ENCODE data around the gene FAM118B. TPM values are rescaled to one million over a fixed set of nuclear protein-coding genes. Genes with fewer than 3 reads are reported as not detected.

FAM118B gene
- total and polyA plus RNA-seq, 7 donors, result 13.3 to 46.7 (median 20.0) TPM

GRCh38 chr11:126226334-126227084 is 14.9 kb downstream of the FAM118B start:
- H3K9me3 ChIP-seq, result no peaks in the 10 kb centered on the region
- intact Hi-C loops (cut with DNase I), result no loop called here
- no peak for DNase-seq
- H3K27me3 ChIP-seq (ENCODE audit: insufficient read depth in 3 of 3, low read length in 2 of 3), result no peaks in the 10 kb centered on the region
- H3K27ac ChIP-seq, result no peak overlapping the region
- ATAC-seq, result no peak
- H3K4me1 ChIP-seq, result peaks cover 5% of the 10 kb centered on the region
- no peak overlapping the region for H3K4me3 ChIP-seq
- 95 to 99% (median 96%) methylated on average over 9 to 11 of the region's 15 CpGs for WGBS, 3 donors
- TF ChIP-seq CTCF (IDR thresholded peaks at IDR 0.05), result no peak
- peaks cover 3 to 20% of the 10 kb centered on the region in 2 donors for H3K36me3 ChIP-seq (ENCODE audit: insufficient read depth in 1 of 2, low read depth in 1 of 2)

- Histone ChIP-seq H3K4me3 (no peak overlapping the region), H3K9me3 (no peaks in the 10 kb centered on the region), H3K36me3 (ENCODE audit: insufficient read depth in 1 of 2, low read depth in 1 of 2) (peaks cover 3 to 27% of the 10 kb centered on the region in 2 donors), H3K27me3 (ENCODE audit: insufficient read depth in 3 of 3, low read length in 2 of 3) (no peaks in the 10 kb centered on the region), H3K27ac (no peak overlapping the region), H3K4me1 (peaks cover 15% of the 10 kb centered on the region)
- intact Hi-C loops (cut with DNase I), result no loop called here
- WGBS, 3 donors, result 45 to 49% (median 46%) methylated on average over 3 of the region's 3 CpGs
- ATAC-seq (no peak), DNase-seq (no peak)
- no peak for TF ChIP-seq CTCF (IDR thresholded peaks at IDR 0.05)
Measured at GRCh38 chr11:126229858-126230540, 18.4 kb downstream of the FAM118B start.

GRCh38 chr11:126231725-126232459 is 20.3 kb downstream of the FAM118B start:
- Histone ChIP-seq H3K4me1 (peaks cover 15% of the 10 kb centered on the region), H3K27ac (peak overlapping the region; percentile 1), H3K9me3 (no peaks in the 10 kb centered on the region), H3K27me3 (ENCODE audit: insufficient read depth in 3 of 3, low read length in 2 of 3) (no peaks in the 10 kb centered on the region), H3K4me3 (no peak overlapping the region), H3K36me3 (ENCODE audit: insufficient read depth in 1 of 2, low read depth in 1 of 2) (peaks cover 3 to 43% of the 10 kb centered on the region in 2 donors)
- ATAC-seq (peak; percentile 42 to 78 (median 58)), DNase-seq (no peak)
- intact Hi-C loops (cut with DNase I), result no loop called here
- TF ChIP-seq CTCF (IDR thresholded peaks at IDR 0.05), result no peak
- WGBS, 3 donors, result 31 to 44% (median 33%) methylated on average over 6 of the region's 6 CpGs

- ATAC-seq, result no peak
- DNase-seq, result no peak
Measured at GRCh38 chr11:126232683-126233082, 21.1 kb downstream of the FAM118B start.

More at GRCh38 chr11:126232683-126233082, 21.1 kb downstream of the FAM118B start:
- no peak overlapping the region for H3K27ac ChIP-seq
- H3K4me1 ChIP-seq, result peaks cover 15% of the 10 kb centered on the region
- H3K36me3 ChIP-seq (ENCODE audit: insufficient read depth in 1 of 2, low read depth in 1 of 2), result peaks cover 3 to 43% of the 10 kb centered on the region in 2 donors
- WGBS, 3 donors, result 85 to 93% (median 88%) methylated on average over 3 of the region's 3 CpGs
- no peak overlapping the region for H3K4me3 ChIP-seq
- no peaks in the 10 kb centered on the region for H3K27me3 ChIP-seq (ENCODE audit: insufficient read depth in 3 of 3, low read length in 2 of 3)
- intact Hi-C loops (cut with DNase I), result no loop called here
- TF ChIP-seq CTCF (IDR thresholded peaks at IDR 0.05), result no peak
- no peaks in the 10 kb centered on the region for H3K9me3 ChIP-seq
